ENCODE results near the gene MATCAP1. TPM values are rescaled to one million over a fixed set of nuclear protein-coding genes. Genes with fewer than 3 reads are reported as not detected.

Gene MATCAP1
- total RNA-seq, 2 experiments from 2014 or later, result 9.7 to 10.6 TPM

DNA sequence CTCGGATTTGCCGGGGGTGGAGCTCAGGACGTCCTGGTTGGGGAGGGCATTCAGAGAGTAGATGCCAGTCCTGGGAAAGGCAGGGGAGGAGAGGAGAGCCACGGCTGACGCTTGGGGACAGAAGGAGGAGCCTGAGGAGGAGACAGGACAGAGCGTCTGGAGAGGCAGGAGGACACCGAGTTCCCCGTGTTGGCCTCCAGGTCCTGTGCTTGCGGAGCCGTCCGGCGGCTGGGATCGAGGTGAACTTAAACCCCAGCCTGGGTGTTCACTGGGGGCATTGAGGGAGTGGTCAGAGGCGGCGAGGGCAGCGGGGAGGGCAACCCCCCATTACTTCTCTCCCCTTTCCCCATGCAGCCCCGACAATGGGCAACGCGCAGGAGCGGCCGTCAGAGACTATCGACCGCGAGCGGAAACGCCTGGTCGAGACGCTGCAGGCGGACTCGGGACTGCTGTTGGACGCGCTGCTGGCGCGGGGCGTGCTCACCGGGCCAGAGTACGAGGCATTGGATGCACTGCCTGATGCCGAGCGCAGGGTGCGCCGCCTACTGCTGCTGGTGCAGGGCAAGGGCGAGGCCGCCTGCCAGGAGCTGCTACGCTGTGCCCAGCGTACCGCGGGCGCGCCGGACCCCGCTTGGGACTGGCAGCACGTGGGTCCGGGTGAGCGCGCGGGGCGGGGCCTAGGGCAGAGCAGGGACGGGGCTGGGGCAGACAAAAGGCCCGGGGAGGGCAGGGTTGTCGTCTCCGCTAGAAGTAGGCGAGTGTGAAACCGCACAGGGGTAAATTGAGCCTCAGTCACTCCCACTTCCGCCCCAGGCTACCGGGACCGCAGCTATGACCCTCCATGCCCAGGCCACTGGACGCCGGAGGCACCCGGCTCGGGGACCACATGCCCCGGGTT, 9.7 kb downstream of the MATCAP1 start:
- intact Hi-C loops (cut with DNase I, micrococcal nuclease), result no loop called here
- no peaks in the 10 kb centered on the region for H3K36me3 Mint-ChIP-seq (ENCODE audit: low read depth)
- H3K4me1 ChIP-seq (ENCODE audit: insufficient read depth, low read length), result peaks cover 61% of the 10 kb centered on the region

DNA sequence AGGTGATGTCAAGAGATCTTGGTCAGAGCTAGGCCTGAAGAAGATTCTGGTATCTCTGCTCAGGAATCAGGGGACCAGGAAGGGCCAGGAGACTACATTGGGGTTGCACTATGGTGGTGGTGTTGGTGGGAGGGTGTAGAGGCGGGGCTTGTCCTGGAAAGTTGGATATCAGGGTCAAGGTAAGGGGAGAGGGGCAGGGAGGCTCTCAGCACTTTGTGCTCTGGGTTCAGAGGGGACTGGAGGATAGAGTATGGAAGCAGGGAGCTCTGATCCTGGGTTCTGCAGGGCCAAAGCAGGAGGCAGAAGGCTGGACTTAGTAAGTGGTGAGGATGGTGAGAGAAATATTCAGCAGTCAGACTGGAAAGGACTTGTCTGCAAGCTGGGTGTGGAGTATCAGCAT, 10.4 kb downstream of the MATCAP1 start:
- Mint-ChIP-seq H3K36me3 (ENCODE audit: low read depth) (no peaks in the 10 kb centered on the region), H3K9me3 (no peaks in the 10 kb centered on the region), H3K27ac (no peak overlapping the region), H3K4me3 (peak overlapping the region; percentile 82), H3K27me3 (peaks cover 81% of the 10 kb centered on the region), H3K4me1 (ENCODE audit: low read depth) (peaks cover 47% of the 10 kb centered on the region)
- CTCF ChIA-PET, result no interaction called here
- Histone ChIP-seq H3K36me3 (ENCODE audit: insufficient read depth, low read length) (no peaks in the 10 kb centered on the region), H3K4me1 (ENCODE audit: insufficient read depth, low read length) (peaks cover 59% of the 10 kb centered on the region), H3K9me3 (ENCODE audit: control insufficient read depth in 1 of 2, insufficient read depth in 1 of 2, low read length in 2 of 2) (peaks cover 0 to 10% of the 10 kb centered on the region in 2 experiments), H3K27me3 (ENCODE audit: control insufficient read depth in 1 of 2, insufficient read depth in 2 of 2, low read length in 2 of 2) (peaks cover 40 to 49% of the 10 kb centered on the region in 2 experiments), H3K4me3 (ENCODE audit: low read length) (peak overlapping the region; percentile 53), H3K27ac (ENCODE audit: low read depth in 1 of 2, low read length in 2 of 2) (no peak overlapping the region)
- DNase-seq (no peak), ATAC-seq (ENCODE audit: poor library complexity) (no peak)
- TF ChIP-seq, protein P1, sequence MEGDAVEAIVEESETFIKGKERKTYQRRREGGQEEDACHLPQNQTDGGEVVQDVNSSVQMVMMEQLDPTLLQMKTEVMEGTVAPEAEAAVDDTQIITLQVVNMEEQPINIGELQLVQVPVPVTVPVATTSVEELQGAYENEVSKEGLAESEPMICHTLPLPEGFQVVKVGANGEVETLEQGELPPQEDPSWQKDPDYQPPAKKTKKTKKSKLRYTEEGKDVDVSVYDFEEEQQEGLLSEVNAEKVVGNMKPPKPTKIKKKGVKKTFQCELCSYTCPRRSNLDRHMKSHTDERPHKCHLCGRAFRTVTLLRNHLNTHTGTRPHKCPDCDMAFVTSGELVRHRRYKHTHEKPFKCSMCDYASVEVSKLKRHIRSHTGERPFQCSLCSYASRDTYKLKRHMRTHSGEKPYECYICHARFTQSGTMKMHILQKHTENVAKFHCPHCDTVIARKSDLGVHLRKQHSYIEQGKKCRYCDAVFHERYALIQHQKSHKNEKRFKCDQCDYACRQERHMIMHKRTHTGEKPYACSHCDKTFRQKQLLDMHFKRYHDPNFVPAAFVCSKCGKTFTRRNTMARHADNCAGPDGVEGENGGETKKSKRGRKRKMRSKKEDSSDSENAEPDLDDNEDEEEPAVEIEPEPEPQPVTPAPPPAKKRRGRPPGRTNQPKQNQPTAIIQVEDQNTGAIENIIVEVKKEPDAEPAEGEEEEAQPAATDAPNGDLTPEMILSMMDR (IDR thresholded peaks at IDR 0.05), result no peak
- POLR2A ChIA-PET, result interaction anchor here (3.2 to 5.7 kb wide), 2 partner anchors 10 to 14 kb away, joined by 16 to 44 read pairs; partner anchors contain the start of genes FBXL8 and TRADD
- intact Hi-C loops (cut with DNase I, micrococcal nuclease), result no loop called here

More for the DNA sequence above, 9.7 kb downstream of the MATCAP1 start:
- Histone ChIP-seq H3K4me3 (ENCODE audit: low read length) (peak overlapping the region; percentile 53), H3K27ac (ENCODE audit: low read depth in 1 of 2, low read length in 2 of 2) (no peak overlapping the region), H3K27me3 (ENCODE audit: control insufficient read depth in 1 of 2, insufficient read depth in 2 of 2, low read length in 2 of 2) (peaks cover 33 to 43% of the 10 kb centered on the region in 2 experiments), H3K9me3 (ENCODE audit: control insufficient read depth in 1 of 2, insufficient read depth in 1 of 2, low read length in 2 of 2) (peaks cover 0 to 6% of the 10 kb centered on the region in 2 experiments), H3K36me3 (ENCODE audit: insufficient read depth, low read length) (no peaks in the 10 kb centered on the region)
- peak overlapping the region; percentile 82 for H3K4me3 Mint-ChIP-seq
- no peak overlapping the region for H3K27ac Mint-ChIP-seq
- peak; percentile 73 for ATAC-seq (ENCODE audit: poor library complexity)
- CTCF ChIA-PET, result interaction anchor here (1.0 to 4.2 kb wide), 3 partner anchors 11 to 19 kb away, joined by 4 to 17 read pairs (median 15); partner anchors contain the start of genes FBXL8 and TRADD
- POLR2A ChIA-PET, result interaction anchor here (3.2 to 5.7 kb wide), 2 partner anchors 11 to 15 kb away, joined by 16 to 44 read pairs; partner anchors contain the start of genes FBXL8 and TRADD
- H3K9me3 Mint-ChIP-seq, result no peaks in the 10 kb centered on the region
- TF ChIP-seq, protein P1 (IDR thresholded peaks at IDR 0.05), result no peak
- peak; percentile 38 to 88 (median 58) for DNase-seq
- peaks cover 50% of the 10 kb centered on the region for H3K4me1 Mint-ChIP-seq (ENCODE audit: low read depth)
- peaks cover 80% of the 10 kb centered on the region for H3K27me3 Mint-ChIP-seq

DNA sequence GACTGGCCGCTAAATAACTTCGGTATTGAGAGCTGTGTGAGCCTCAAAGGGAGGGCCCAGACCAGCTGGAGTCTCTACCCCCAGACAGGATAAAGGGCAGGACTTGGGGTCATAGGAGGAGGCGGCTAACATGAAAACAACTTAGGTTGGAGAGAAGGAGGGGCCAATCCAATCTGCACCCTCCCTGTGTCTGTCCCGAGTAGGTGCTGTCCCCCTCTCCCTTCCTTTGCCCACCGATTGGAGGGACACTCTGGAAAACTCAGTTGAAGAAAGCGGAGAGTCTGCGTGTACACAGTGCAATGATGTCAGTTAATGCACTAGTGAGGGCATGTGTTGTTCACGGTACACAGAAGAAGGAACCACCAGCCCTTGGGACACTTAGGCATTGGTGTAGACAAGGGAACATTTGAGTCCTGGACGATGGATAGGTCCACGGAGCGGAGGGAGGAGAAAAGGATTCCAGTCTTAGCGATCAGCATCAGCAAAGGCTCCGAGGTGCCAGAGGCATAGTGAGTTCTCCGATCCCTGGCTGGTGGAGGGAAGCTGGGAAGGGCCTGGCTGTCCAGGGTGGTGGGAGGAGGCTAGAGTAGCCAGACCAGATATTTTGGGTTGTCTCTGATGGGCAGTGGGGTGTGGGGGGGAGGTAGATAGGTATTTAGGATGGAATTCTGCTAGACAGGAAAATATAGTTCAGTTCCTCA, 12.7 kb downstream of the MATCAP1 start:
- no peaks in the 10 kb centered on the region for H3K36me3 ChIP-seq (ENCODE audit: insufficient read depth, low read length)
- H3K27ac Mint-ChIP-seq, result no peak overlapping the region
- H3K27me3 ChIP-seq (ENCODE audit: control insufficient read depth in 1 of 2, insufficient read depth in 2 of 2, low read length in 2 of 2), result peaks cover 61 to 62% of the 10 kb centered on the region in 2 experiments
- H3K4me1 ChIP-seq (ENCODE audit: insufficient read depth, low read length), result peaks cover 48% of the 10 kb centered on the region
- DNase-seq (no peak), ATAC-seq (ENCODE audit: poor library complexity) (no peak)
- H3K4me3 ChIP-seq (ENCODE audit: low read length), result peak overlapping the region; percentile 12
- TF ChIP-seq, protein P1 (IDR thresholded peaks at IDR 0.05), result no peak
- POLR2A ChIA-PET, result interaction anchor here (0.6 to 2.5 kb wide), 2 partner anchors 11 to 25 kb away, joined by 3 to 16 read pairs; partner anchors contain the start of genes FBXL8 and TRADD
- H3K4me1 Mint-ChIP-seq (ENCODE audit: low read depth), result peaks cover 39% of the 10 kb centered on the region
- intact Hi-C loops (cut with DNase I, micrococcal nuclease), result no loop called here
- no peaks in the 10 kb centered on the region for H3K36me3 Mint-ChIP-seq (ENCODE audit: low read depth)
- no peaks in the 10 kb centered on the region for H3K9me3 Mint-ChIP-seq
- H3K27ac ChIP-seq (ENCODE audit: low read depth in 1 of 2, low read length in 2 of 2), result no peak overlapping the region
- H3K27me3 Mint-ChIP-seq, result peaks cover 88% of the 10 kb centered on the region
- H3K4me3 Mint-ChIP-seq, result no peak overlapping the region
- H3K9me3 ChIP-seq (ENCODE audit: control insufficient read depth in 1 of 2, insufficient read depth in 1 of 2, low read length in 2 of 2), result peaks cover 0 to 14% of the 10 kb centered on the region in 2 experiments
- CTCF ChIA-PET, result interaction anchor here (0.6 kb wide), 1 partner anchor 130 kb away, joined by 3 read pairs; no protein-coding TSS in a partner anchor

Data from CD4-positive, alpha-beta T cell (primary cell).